Measurements from ENCODE around the gene IGFN1.
"Not testable (repeated sequence)": the region's sequence is repeated elsewhere in the genome, so short reads cannot be mapped to it uniquely, and the experiment has no call there.

IGFN1 gene

DNA sequence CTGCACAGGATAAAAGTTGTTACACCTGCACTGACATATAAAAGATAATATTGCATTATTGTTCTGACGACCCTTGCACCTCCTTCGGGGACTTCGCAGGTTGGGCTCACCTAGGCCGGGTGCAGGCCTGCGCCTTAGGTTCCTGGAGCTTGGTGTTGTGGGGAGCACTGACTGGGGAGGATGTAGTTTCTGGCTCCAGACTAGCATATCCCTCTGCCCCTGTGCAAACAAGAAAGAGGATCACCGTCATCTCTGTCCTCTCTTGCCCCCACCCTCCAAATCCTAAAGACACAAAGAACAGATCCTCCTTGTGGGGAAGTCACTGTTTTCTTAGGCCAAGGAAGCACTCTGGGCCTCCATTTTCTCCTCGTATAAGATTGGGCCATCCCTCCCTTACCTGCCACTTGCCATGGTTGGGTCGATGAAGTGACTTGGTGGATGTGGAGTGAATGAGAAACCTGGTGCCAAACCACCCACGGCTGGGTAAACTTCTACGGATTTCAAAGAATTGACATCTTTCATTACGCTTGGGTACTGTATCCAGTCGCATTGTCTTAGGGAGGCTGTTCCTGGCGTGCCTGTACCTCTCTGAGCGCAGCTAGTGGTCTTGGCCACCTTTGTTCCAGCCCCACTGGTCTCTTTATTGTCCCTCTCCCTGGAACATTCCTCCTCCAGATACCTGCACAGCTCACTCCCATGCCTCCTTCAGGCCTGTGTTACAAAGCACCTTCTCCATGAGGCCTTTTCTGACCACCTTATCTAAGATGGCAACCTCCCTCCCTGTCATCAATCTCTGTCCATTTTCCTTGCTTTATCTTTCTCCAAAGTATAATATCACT, 58.3 kb downstream of the IGFN1 start:
- no peak for DNase-seq (ENCODE audit: low read depth in 2 of 2)

DNA sequence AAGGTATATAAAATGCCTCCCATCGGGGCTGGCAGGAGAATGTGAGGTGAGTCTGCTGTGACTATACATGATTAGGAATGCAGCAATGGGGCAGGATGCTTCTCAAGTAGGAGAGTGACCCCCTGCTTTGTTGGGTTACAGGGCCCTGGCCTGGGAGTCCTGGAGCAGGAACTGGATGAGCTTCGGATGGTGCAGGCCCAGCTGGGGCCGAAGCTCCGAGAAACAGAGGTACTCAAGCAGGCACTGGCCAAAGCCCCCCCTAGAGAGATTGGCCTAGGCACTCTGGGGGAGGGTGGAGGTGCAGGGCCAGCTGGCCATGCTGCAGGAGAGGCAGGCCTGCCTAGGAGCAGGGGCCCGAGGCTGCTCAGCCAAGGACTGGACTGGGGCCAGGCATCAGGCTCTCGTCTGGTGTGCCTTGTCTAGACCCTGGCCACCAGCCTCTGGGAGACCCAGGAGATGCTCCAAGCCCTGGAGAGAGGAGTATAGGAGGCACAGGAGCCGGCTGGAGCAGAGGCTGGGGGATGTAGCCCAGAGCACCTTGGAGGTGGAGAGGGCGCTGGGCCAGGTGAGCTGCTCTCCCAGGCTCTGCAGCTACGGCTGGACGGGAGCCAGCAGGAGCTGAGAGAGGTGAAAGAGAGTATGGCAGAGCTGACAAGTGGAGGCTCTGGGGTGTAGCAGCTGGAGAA, 59.8 kb downstream of the IGFN1 start:
- DNase-seq (ENCODE audit: low read depth in 2 of 2) = no peak

DNA sequence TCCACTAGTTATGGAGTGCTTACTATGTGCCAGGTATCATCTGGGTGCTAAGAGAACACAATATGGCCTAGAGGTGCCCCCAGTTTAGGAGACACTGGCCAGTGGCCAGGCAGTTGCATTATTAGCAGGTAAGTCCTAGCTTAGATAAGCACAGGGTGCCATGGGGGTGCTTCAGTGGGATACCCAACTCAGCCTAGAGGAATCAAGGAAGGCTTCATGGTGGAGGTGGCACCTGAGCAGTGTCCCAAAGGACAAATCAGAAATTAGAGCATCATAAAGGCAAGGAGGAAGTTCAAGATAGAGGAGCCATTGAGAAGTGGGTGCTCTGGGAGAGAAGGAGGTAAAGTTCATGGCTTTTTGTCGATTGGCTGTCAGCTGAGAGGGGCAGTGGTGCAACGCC, 60.8 kb downstream of the IGFN1 start:
- no peak for DNase-seq (ENCODE audit: low read depth in 2 of 2)

DNA sequence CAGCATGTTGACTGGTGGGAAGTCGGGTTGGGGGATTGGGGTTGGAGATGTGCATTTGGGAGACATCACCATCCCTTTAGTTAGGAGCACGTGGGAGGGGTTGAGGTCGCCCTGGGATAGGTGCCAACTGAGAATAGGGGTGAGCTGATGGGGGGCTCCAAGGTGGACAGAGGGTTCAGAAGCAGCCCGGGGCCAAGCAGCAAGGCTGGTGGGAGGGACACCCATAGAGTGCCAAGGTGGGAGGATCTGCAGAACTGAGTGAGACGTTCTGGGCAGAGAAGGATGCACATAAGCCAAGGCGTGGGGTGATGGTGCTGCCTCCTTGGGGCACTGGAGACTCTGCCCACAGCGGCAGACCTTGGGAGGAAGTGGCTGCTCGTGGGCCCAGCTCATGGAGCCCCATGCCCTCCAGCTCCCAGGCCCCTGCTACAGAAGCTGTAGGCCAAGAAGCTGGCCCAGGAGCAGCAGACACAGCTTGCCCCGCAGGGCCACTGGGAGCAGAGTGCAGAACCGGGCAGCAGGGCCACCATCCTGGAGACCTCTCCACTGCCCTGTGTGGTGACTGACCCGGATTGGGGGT, 61.3 kb downstream of the IGFN1 start:
- DNase-seq (ENCODE audit: low read depth in 2 of 2) = no peak

DNA sequence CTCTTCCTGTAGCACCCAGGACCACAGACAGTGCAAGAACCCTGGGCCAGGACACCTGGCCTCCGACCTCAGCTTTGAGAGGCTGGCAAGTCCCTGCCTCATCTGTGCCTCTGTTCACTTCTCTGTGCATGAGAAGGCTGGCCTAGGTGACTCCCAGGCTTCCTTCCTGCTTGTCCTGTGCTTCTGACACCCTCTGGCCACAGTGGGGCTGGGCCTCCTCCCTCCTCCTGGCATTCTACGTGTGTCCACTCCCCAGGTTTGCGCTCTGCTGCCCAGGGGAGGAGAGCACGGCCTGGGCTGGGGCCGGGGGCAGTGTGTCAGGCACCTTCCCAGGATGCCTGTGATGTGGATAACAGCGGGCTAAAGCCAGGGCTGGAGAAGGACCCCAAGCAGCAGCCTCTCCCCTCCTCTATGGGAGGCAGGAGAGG, 62.3 kb downstream of the IGFN1 start:
- no peak for DNase-seq (ENCODE audit: low read depth in 2 of 2)

DNA sequence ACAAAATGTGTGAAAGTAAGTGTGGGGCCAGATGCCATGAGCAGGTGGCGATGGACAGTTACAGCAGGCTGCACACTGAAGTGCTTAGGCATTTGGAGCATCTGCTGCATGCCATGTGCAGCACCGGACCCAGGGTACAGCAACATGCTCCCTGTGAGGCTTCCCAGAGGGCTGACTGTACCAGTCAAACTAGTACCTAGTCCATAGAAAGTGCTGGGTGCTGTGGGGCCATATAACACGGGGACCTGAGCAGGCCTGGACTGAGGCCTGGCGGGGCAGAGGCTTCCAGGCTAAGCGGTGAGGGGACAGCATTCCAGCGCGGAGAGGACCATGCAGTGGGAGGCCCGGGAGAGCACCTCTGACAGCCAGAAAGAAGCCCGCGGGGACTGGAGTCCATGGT, 62.8 kb downstream of the IGFN1 start:
- DNase-seq (ENCODE audit: low read depth in 2 of 2) = no peak

DNA sequence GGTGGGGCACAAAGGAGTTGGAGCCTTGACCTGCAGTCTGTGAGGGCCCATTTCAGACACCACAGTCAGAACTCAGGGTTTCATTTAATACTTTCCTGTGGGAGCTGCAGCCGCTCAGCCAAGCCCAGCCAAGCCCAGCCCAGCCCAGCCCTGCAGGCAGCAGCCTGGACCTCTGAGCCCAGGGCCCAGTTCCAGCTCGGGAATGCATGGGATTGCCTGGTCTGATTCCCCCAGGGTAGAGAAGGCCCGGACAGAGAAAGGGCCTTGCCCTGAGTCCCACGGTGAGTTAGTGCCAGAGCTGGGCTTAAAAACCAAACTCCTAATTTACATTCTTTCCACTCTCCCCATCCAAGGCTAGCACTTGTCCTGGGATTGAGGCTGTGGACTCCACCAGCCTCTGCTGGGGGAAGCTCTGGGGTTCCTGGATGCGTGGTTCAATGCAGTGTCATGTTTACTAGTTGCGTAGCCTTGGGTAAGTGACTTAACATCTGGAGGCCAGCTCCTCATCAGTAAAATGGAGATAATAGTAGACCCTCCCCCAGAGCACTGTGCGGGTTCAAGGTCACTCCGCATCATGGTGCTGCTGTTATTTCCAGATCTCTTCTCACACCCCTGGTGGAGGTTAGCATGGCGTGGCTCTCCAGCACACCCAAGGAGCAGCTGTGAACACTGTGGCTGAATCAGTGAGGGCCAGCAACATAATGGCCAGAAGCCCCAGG, 63.4 kb downstream of the IGFN1 start:
- DNase-seq (ENCODE audit: low read depth in 2 of 2) = no peak

DNA sequence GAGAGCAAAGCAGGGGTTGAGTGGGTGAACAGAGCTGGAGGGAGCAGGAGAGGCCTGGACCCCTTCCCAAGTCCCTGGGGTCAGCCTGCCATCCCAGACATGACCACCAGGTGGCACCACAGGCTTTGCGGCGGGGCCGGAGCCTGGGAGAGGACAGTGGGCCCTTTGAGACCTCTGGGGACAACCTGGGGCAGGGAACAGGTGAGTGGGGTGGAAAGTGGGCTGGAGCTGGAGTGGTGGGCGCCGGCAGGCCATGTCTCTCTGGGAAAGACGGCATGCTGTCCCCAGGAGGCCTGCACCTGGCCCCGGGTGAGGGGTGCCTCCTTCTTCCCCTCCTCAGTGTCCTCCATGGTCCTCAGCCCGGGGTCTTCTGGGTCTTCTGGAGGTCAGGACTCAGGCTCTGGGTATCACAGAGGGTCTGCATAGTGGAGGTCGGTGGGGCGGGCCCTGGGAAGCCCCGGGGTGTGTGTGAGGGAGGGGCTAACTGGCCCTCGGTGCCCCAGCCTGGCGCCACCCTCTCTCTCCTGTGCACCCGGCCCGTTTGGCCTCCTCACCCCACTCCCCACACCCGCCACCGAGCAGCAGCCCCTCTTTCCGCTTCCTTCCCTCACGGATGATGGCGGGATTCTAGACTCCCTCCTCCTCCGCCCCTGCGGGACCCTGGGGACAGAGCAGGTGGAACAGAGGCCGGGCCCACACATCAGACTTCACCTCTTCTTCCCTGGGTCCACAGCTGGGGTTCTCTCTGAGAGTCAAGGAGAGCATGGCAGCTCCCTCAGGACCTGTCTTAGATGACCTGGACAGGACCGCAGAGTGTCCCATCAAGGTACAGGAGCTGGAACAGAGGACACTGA, 64.2 kb downstream of the IGFN1 start:
- DNase-seq (ENCODE audit: low read depth in 2 of 2) = peak; percentile 13 to 48

DNA sequence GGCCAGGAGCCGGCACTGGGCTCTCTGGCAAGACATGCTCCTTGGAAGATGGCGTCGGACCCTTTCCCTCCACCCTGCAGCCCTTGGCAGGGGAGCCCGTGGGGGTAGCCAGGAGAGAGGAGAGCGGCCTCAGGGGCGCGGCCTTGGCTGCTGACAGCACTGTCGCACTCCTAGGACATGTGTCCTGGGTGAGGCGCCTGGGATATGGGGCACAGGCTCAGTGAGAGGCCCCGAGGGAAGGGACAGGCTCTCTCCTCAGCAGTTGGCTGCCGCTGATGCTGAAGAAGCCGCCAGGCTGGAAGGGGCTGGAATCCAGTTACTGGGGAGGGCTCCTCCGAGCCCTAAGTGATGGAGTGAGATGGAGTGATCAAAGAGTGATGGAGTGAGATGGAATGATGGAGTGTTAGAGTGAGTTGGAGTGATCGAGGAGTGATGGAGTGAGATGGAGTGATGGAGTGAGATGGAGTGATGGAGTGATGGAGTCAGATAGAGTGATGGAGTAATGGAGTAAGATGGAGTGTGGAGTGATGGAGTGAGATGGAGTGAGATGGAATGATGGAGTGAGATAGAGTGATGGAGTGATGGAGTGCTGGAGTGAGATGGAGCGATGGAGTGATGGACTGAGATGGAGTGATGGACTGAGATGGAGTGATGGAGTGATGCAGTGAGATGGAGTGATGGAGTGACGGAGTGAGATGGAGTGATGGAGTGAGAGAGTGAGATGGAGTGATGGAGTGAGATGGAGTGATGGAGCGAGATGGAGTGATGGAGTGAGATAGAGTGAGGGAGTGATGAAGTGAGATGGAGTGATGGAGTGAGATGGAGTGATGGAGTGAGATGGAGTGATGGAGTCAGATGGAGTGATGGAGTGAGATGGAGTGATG, 65.1 kb downstream of the IGFN1 start:
- no peak for DNase-seq (ENCODE audit: low read depth in 2 of 2)

DNA sequence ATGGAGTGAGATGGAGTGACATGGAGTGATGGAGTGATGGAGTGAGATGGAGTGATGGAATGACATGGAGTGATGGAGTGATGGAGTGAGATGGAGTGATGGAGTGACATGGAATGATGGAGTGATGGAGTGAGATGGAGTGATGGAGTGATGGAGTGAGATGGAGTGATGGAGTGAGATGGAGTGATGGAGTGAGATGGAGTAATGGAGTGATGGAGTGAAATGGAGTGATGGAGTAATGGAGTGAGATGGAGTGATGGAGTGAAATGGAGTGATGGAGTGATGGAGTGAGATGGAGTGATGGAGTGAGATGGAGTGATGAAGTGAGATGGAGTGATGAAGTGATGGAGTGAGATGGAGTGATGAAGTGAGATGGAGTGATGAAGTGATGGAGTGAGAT, 67.5 kb downstream of the IGFN1 start:
- DNase-seq (ENCODE audit: low read depth in 2 of 2) = not testable (repeated sequence)

DNA sequence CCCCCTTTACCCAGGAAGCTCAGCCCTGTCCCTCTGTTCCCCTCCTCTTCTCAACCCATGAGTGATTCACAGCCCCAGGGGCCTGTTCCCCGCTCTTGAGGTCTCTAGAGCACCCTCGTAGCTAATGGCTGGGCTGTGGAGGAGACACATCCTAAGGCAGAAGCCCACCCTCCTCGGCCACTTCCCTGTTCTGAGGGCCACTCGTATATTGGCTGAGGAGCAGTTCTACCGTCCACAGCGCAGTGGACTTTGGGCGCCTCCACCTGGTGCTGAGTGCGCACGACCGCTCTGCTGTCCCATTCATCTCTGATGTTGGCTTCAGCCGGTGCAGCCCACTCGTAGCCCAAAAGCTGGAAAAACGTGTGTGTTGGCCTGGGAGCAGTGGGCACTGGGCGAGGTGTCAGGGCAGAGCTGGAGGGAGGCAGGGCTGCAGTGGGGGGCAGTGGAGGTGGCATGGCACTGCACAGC, 68.2 kb downstream of the IGFN1 start:
- no peak for DNase-seq (ENCODE audit: low read depth in 2 of 2)

DNA sequence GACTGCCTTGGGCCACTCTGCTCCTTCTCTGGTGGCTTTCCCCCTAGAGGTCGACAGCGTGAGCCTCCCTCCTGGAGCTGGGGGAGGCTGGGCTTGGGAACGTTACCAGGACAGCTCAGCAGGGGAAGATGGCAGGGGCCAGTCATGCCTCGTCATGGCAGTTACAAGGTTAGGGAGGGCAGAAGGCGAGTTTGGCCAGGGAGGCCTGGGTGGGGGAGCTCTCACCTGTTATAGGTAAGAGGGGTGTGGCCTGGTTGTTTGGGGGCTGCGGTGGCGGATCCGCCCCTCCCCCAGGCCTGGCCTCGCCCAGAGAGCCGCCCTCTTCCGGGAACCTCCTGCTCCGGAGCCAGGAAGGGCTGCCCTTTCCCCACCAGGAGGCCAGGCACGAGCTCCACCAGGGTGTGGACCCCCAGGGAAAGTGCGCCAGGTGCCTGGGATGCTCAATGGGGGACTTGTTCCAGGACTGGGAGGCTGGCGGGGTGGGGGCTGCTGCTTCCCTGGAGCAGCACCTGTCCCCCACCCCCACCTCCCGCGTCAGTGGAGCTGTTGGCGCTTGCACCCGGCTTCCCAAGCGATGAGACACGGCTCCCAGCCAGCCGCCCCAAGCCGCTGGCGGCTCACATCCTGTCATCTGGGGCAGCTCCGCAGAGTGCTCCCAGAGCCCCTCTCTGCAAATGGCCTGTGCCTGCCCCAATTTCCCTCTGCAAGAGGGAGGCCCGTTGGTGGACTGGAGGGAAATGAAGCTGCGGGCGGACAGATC, 69.0 kb downstream of the IGFN1 start:
- DNase-seq (ENCODE audit: low read depth in 2 of 2) = no peak

DNA sequence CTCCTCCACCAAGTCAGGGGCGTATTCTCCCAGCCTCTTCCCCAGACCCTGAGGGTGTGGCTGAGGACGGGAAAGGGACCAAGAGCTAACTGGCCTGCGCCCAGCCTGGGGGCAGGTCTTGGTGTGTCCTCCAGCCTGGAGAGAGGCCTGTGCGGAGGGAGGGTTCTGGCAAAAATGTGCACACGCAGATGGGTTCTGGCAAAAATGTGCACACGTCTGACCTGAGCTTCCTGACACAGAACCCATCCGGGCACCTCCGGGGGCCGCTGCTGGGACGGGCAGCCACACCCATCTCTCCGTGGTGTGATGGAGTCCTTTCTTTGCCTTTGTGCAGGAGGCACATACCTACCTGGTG, 69.6 kb downstream of the IGFN1 start:
- DNase-seq (ENCODE audit: low read depth in 2 of 2) = no peak

DNA sequence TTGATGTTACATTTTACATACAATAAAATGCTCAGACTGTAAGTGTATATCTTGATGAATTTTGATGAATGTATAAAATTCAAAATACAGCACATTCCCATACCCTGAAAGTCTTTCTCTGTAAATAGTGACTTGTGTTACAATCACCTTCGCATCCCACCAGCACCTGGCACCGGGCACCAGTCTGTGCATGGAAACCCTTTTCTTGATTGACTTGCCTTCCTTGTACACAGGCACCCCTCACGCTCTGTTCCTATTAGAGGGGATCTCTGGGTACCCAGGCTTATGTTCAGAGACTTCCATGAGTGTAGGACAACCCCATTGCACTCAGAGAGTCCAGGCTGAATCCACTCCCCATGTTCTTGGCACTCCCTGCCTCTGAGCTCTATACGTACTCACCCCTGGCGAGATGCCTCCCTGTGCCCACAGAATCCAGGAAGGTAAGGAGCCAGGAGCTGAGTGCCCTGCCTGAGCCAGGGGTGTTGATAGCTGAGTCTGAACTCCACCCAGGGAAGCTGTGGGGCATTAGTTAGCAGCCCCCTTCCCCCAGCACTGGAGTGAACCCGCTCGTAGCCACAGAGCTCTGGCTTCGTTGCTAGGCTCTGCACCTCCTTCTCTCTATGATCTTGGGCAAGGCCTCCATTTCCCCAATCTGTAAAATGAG, 70.2 kb downstream of the IGFN1 start:
- DNase-seq (ENCODE audit: low read depth in 2 of 2) = no peak

DNA sequence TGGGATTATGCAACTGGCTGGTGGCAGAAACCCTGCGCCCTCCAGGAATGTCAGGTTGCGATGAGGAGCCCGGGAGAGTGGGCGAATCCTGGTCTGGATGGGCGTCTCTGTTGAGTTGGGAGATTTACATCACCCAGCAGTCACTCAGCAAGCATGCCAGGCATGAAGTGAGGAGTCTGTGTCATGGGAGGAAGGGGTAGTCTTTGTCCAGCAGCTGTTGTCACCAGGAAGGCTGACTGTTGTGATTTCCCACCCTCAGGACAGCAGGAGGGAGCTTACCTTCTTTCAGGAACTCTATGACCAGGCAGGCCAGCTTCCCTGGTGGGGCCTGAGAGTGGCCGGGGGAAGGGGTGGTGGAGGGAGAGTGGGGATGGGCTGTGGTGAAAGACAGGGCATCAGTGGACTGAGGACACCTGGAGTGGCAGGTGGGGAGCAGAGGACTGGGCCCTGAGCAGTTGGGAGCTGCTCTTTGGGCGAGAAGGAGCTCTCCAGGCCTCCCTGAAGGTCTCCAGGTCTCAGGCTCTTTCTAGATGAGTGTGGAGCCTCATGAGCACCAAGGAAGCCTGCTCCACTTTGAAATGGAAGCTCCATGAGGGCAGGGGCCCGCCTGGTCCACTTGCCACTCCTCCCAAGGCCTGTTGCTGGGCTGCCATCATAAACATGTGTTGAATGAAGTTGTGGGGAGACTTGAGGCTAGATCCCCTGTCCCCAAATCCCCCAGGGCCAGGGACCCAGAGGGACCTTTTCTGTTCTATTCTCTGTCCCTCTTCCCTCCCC, 71.3 kb downstream of the IGFN1 start:
- no peak for DNase-seq (ENCODE audit: low read depth in 2 of 2)

DNA sequence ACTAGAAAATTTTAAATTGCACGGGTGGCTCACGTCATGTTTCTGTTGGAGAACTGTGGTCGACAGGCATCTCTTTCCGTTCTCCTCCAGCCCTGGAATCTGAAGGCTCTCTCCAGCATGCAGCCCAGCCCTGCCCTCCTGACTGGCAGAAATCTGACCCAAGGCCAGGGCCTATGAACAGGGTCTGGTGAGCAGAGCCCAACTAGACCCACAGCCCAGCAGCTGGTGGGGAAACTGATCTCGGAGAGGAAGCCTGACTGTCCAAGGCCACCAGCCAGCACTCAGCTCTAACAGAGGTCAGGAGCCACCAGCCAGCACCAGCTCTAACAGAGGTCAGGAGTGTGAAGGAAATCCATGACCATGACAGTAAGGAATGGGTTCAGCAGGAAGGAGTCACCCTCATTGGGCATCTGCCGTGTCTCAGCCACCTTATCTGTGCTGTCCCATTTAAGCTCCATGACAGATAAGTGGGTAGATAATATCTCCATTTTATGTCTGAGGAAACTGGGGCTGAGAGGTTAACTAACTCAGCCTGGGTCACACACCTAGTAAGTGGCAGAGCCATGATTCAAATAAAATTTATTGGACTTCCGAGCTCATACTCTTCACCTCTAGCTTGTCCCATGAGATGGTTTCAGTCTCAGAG, 72.5 kb downstream of the IGFN1 start:
- DNase-seq (ENCODE audit: low read depth in 2 of 2) = no peak

DNA sequence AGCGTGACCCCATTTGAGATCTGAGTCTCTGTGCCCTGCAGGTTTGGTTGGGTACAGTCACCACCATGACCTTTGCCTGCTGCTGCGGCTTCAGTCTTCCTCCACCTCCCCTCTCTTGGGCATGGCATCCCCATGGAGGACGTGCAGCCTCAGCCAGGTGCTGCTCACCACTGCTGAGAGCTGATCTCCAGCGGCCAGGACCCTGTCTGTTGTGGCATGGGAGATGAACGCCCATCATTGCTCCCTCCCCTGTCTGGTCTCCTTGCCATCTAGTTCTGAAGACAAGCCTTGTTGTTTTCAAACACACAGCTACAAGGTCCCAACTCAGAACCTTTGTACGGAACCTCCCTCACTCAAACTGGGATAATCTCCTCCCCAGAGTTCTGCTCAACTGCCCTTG, 73.4 kb downstream of the IGFN1 start:
- DNase-seq (ENCODE audit: low read depth in 2 of 2) = no peak

DNA sequence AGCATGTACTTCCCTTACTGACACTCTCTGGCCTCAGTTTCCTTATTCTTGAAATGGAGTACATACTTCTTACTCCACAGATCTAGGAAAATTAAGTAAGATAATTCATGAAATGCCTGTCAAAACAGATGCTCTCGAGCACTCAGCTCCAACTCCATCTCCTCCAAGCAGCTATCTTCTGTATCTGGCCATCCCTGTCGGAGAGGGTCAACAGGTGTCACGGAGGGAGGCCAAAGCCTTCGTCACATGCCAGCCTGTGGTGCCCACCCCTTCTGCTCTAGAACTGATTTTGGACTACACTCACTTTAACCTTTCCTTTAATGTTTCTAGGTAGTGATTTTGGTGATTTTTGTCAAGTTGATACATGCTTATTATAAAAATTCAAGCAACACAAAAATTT, 73.9 kb downstream of the IGFN1 start:
- no peak for DNase-seq (ENCODE audit: low read depth in 2 of 2)
